Ammon's horn (tissue), 1 donor: ENCODE results near the gene CPT1A.

ENCODE experiments used
- DNase-seq: peaks from one replicate; pipeline ENCODE4 v3.0.0-alpha.2; 2016; ENCODE audit warnings: low spot score

Gene CPT1A

DNA sequence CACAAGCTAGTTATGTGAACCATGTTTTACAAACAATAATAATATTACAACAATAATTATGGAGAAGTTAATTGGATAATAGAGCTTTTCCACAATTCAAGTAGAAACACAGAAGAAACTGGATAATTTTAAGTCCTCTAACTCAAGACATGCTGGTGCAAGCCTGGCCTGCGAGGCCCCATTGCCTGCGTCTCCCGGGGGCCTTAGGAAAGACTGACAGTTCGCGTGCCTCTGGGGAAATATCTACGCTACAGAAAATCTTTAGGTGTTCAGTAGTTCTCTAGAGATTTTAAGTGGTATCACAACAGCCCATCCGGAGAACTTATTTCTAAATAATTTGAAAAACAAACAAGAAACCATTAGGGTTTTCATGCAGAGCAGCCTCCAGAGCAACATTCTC is 134.2 kb downstream of the CPT1A start:
- no peak for DNase-seq

DNA sequence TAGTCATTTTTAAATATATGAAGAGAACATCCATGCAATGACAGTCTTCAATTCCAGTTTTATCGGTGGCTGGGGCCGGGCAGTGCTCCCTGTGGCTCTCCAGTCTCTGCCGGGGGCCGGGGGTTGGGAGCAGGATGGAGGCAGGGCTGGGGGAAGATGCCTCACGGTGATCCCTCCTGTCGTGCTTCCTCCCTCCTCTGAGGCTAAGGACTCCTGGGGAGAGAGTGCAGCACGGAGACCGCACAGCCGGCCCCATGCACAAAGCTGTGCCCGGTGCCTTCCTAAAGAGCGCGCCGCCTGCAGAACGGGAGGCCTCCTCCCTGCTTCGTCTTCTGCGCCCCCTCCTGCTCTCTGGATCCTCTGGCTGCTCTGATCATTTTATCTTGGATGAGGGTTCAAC is 136.8 kb downstream of the CPT1A start:
- no peak for DNase-seq
